Measurements from ENCODE around the gene MRPL58.

The MRPL58 gene

GRCh38 chr17:75049706-75050105 lies 37.2 kb downstream of the MRPL58 start:
- Histone ChIP-seq H3K9ac (ENCODE audit: low read length) (no peak overlapping the region), H3K9me3 (ENCODE audit: control insufficient read depth, insufficient read depth, low read depth, low read length) (no peaks in the 10 kb centered on the region), H3K4me3 (ENCODE audit: low read depth, low read length) (no peak overlapping the region), H3K4me1 (ENCODE audit: control insufficient read depth, insufficient read depth, low read length) (peaks cover 9% of the 10 kb centered on the region), H3K27me3 (ENCODE audit: control insufficient read depth, insufficient read depth, low read length) (no peaks in the 10 kb centered on the region), H3K36me3 (ENCODE audit: control insufficient read depth, insufficient read depth, low read length) (peaks cover 51% of the 10 kb centered on the region), H3K27ac (ENCODE audit: low read depth, low read length) (no peak overlapping the region)

GRCh38 chr17:75051941-75052340 lies 39.5 kb downstream of the MRPL58 start:
- no peaks in the 10 kb centered on the region for H3K27me3 ChIP-seq (ENCODE audit: control insufficient read depth, insufficient read depth, low read length)
- peaks cover 8% of the 10 kb centered on the region for H3K4me1 ChIP-seq (ENCODE audit: control insufficient read depth, insufficient read depth, low read length)
- no peak overlapping the region for H3K4me3 ChIP-seq (ENCODE audit: low read depth, low read length)
- H3K9me3 ChIP-seq (ENCODE audit: control insufficient read depth, insufficient read depth, low read depth, low read length) = no peaks in the 10 kb centered on the region
- H3K9ac ChIP-seq (ENCODE audit: low read length) = no peak overlapping the region
- H3K36me3 ChIP-seq (ENCODE audit: control insufficient read depth, insufficient read depth, low read length) = peaks cover 69% of the 10 kb centered on the region
- H3K27ac ChIP-seq (ENCODE audit: low read depth, low read length) = no peak overlapping the region

GRCh38 chr17:75059369-75060345 lies 47.2 kb downstream of the MRPL58 start:
- peaks cover 78% of the 10 kb centered on the region for H3K36me3 ChIP-seq (ENCODE audit: control insufficient read depth, insufficient read depth, low read length)
- H3K4me1 ChIP-seq (ENCODE audit: control insufficient read depth, insufficient read depth, low read length) = no peaks in the 10 kb centered on the region
- no peak overlapping the region for H3K27ac ChIP-seq (ENCODE audit: low read depth, low read length)
- no peaks in the 10 kb centered on the region for H3K9me3 ChIP-seq (ENCODE audit: control insufficient read depth, insufficient read depth, low read depth, low read length)
- no peak overlapping the region for H3K9ac ChIP-seq (ENCODE audit: low read length)
- no peaks in the 10 kb centered on the region for H3K27me3 ChIP-seq (ENCODE audit: control insufficient read depth, insufficient read depth, low read length)
- H3K4me3 ChIP-seq (ENCODE audit: low read depth, low read length) = no peak overlapping the region

GRCh38 chr17:75060434-75061054 lies 48.1 kb downstream of the MRPL58 start:
- Histone ChIP-seq H3K9me3 (ENCODE audit: control insufficient read depth, insufficient read depth, low read depth, low read length) (no peaks in the 10 kb centered on the region), H3K4me3 (ENCODE audit: low read depth, low read length) (no peak overlapping the region), H3K27me3 (ENCODE audit: control insufficient read depth, insufficient read depth, low read length) (no peaks in the 10 kb centered on the region), H3K36me3 (ENCODE audit: control insufficient read depth, insufficient read depth, low read length) (peaks cover 81% of the 10 kb centered on the region), H3K4me1 (ENCODE audit: control insufficient read depth, insufficient read depth, low read length) (no peaks in the 10 kb centered on the region), H3K27ac (ENCODE audit: low read depth, low read length) (no peak overlapping the region), H3K9ac (ENCODE audit: low read length) (no peak overlapping the region)

GRCh38 chr17:75061055-75061438 lies 48.6 kb downstream of the MRPL58 start:
- H3K27ac ChIP-seq (ENCODE audit: low read depth, low read length) = no peak overlapping the region
- no peak overlapping the region for H3K4me3 ChIP-seq (ENCODE audit: low read depth, low read length)
- H3K27me3 ChIP-seq (ENCODE audit: control insufficient read depth, insufficient read depth, low read length) = no peaks in the 10 kb centered on the region
- peaks cover 79% of the 10 kb centered on the region for H3K36me3 ChIP-seq (ENCODE audit: control insufficient read depth, insufficient read depth, low read length)
- no peaks in the 10 kb centered on the region for H3K9me3 ChIP-seq (ENCODE audit: control insufficient read depth, insufficient read depth, low read depth, low read length)
- H3K4me1 ChIP-seq (ENCODE audit: control insufficient read depth, insufficient read depth, low read length) = no peaks in the 10 kb centered on the region
- H3K9ac ChIP-seq (ENCODE audit: low read length) = no peak overlapping the region

GRCh38 chr17:75061618-75062017 lies 49.1 kb downstream of the MRPL58 start:
- Histone ChIP-seq H3K36me3 (ENCODE audit: control insufficient read depth, insufficient read depth, low read length) (peaks cover 73% of the 10 kb centered on the region), H3K9me3 (ENCODE audit: control insufficient read depth, insufficient read depth, low read depth, low read length) (no peaks in the 10 kb centered on the region), H3K27ac (ENCODE audit: low read depth, low read length) (no peak overlapping the region), H3K4me1 (ENCODE audit: control insufficient read depth, insufficient read depth, low read length) (no peaks in the 10 kb centered on the region), H3K9ac (ENCODE audit: low read length) (no peak overlapping the region), H3K4me3 (ENCODE audit: low read depth, low read length) (no peak overlapping the region), H3K27me3 (ENCODE audit: control insufficient read depth, insufficient read depth, low read length) (no peaks in the 10 kb centered on the region)

GRCh38 chr17:75063201-75063600 lies 50.7 kb downstream of the MRPL58 start:
- Histone ChIP-seq H3K36me3 (ENCODE audit: control insufficient read depth, insufficient read depth, low read length) (peaks cover 66% of the 10 kb centered on the region), H3K4me1 (ENCODE audit: control insufficient read depth, insufficient read depth, low read length) (no peaks in the 10 kb centered on the region), H3K9me3 (ENCODE audit: control insufficient read depth, insufficient read depth, low read depth, low read length) (no peaks in the 10 kb centered on the region)

GRCh38 chr17:75063626-75064025 lies 51.2 kb downstream of the MRPL58 start:
- no peaks in the 10 kb centered on the region for H3K4me1 ChIP-seq (ENCODE audit: control insufficient read depth, insufficient read depth, low read length)
- peaks cover 66% of the 10 kb centered on the region for H3K36me3 ChIP-seq (ENCODE audit: control insufficient read depth, insufficient read depth, low read length)
- no peaks in the 10 kb centered on the region for H3K27me3 ChIP-seq (ENCODE audit: control insufficient read depth, insufficient read depth, low read length)
- no peak overlapping the region for H3K9ac ChIP-seq (ENCODE audit: low read length)
- H3K9me3 ChIP-seq (ENCODE audit: control insufficient read depth, insufficient read depth, low read depth, low read length) = no peaks in the 10 kb centered on the region
- no peak overlapping the region for H3K27ac ChIP-seq (ENCODE audit: low read depth, low read length)
- no peak overlapping the region for H3K4me3 ChIP-seq (ENCODE audit: low read depth, low read length)

More at GRCh38 chr17:75063201-75063600, 50.7 kb downstream of the MRPL58 start:
- no peak overlapping the region for H3K27ac ChIP-seq (ENCODE audit: low read depth, low read length)
- no peaks in the 10 kb centered on the region for H3K27me3 ChIP-seq (ENCODE audit: control insufficient read depth, insufficient read depth, low read length)
- H3K9ac ChIP-seq (ENCODE audit: low read length) = no peak overlapping the region
- H3K4me3 ChIP-seq (ENCODE audit: low read depth, low read length) = no peak overlapping the region

- no peaks in the 10 kb centered on the region for H3K27me3 ChIP-seq (ENCODE audit: control insufficient read depth, insufficient read depth, low read length)
- H3K4me3 ChIP-seq (ENCODE audit: low read depth, low read length) = no peak overlapping the region
- peaks cover 66% of the 10 kb centered on the region for H3K36me3 ChIP-seq (ENCODE audit: control insufficient read depth, insufficient read depth, low read length)
- H3K9ac ChIP-seq (ENCODE audit: low read length) = no peak overlapping the region
- H3K9me3 ChIP-seq (ENCODE audit: control insufficient read depth, insufficient read depth, low read depth, low read length) = no peaks in the 10 kb centered on the region
- no peak overlapping the region for H3K27ac ChIP-seq (ENCODE audit: low read depth, low read length)
- no peaks in the 10 kb centered on the region for H3K4me1 ChIP-seq (ENCODE audit: control insufficient read depth, insufficient read depth, low read length)
Observed at GRCh38 chr17:75064040-75064439, 51.6 kb downstream of the MRPL58 start.

- Histone ChIP-seq H3K4me1 (ENCODE audit: control insufficient read depth, insufficient read depth, low read length) (no peaks in the 10 kb centered on the region), H3K36me3 (ENCODE audit: control insufficient read depth, insufficient read depth, low read length) (peaks cover 62% of the 10 kb centered on the region), H3K9ac (ENCODE audit: low read length) (no peak overlapping the region), H3K27me3 (ENCODE audit: control insufficient read depth, insufficient read depth, low read length) (no peaks in the 10 kb centered on the region), H3K27ac (ENCODE audit: low read depth, low read length) (no peak overlapping the region), H3K4me3 (ENCODE audit: low read depth, low read length) (no peak overlapping the region), H3K9me3 (ENCODE audit: control insufficient read depth, insufficient read depth, low read depth, low read length) (no peaks in the 10 kb centered on the region)
Observed at GRCh38 chr17:75064460-75064859, 52.0 kb downstream of the MRPL58 start.

GRCh38 chr17:75064867-75065561 lies 52.5 kb downstream of the MRPL58 start:
- H3K27me3 ChIP-seq (ENCODE audit: control insufficient read depth, insufficient read depth, low read length) = no peaks in the 10 kb centered on the region
- no peaks in the 10 kb centered on the region for H3K9me3 ChIP-seq (ENCODE audit: control insufficient read depth, insufficient read depth, low read depth, low read length)
- no peak overlapping the region for H3K9ac ChIP-seq (ENCODE audit: low read length)
- no peaks in the 10 kb centered on the region for H3K4me1 ChIP-seq (ENCODE audit: control insufficient read depth, insufficient read depth, low read length)
- H3K27ac ChIP-seq (ENCODE audit: low read depth, low read length) = no peak overlapping the region
- peaks cover 56% of the 10 kb centered on the region for H3K36me3 ChIP-seq (ENCODE audit: control insufficient read depth, insufficient read depth, low read length)
- H3K4me3 ChIP-seq (ENCODE audit: low read depth, low read length) = no peak overlapping the region

All from HUES6 (cell line).